Esophagus muscularis mucosa (tissue), 3 donors: Measurements from ENCODE around the gene HS1BP3.

Source experiments
- POLR2A ChIP-seq: fragments of 450-650 bp; IDR thresholded peaks from one replicate; pipeline ENCODE4 v1.6.1; 2017; ENCODE audit warnings: antibody characterized with exemption, moderate library complexity, mild to moderate bottlenecking, low read depth
- TF ChIP-seq, protein P1 (sequence below), 3 experiments: fragments of 200-600 bp in 2 of 3; fragments of 450-650 bp in 1 of 3; sonication (generic) in 2 of 3; IDR thresholded peaks; one replicate each; pipeline ENCODE4 v1.5.1; 2017 to 2019; ENCODE audit warnings: antibody characterized with exemption in 3 of 3, mild to moderate bottlenecking in 2 of 3, moderate library complexity in 1 of 3

DNA sequence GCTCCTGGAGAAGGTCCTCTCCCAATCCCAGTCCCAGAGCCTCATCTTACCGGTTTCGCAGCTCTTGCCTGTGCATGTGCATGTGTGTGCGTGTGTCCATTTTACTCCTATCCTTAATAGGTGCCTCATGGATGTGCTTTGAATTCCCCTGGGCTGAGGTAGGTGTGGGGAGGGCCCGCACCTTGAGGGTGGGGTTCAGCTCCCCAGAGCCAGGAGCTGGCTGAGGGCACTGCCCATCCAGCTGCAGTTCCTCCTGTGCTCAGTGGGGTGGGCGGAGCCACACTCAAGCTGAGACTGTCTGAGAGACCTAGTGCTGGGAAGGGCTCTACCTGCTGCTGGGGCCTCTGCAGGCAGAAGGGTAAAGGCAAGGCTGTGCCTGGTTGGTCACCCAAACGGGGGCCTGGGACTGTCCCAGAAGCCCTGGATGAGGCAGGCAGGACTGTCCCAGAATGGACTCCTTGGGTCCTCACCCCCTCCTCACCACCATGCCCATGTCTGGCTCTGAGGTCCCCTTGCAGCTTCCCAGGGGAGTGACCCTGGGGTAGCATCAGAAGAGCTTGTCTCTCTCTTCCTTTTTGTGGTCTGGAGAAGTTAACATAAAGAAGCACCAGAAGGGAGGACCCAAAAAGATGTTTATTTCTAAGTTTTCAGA, 24.9 kb upstream of the HS1BP3 start:
- TF ChIP-seq, protein P1, sequence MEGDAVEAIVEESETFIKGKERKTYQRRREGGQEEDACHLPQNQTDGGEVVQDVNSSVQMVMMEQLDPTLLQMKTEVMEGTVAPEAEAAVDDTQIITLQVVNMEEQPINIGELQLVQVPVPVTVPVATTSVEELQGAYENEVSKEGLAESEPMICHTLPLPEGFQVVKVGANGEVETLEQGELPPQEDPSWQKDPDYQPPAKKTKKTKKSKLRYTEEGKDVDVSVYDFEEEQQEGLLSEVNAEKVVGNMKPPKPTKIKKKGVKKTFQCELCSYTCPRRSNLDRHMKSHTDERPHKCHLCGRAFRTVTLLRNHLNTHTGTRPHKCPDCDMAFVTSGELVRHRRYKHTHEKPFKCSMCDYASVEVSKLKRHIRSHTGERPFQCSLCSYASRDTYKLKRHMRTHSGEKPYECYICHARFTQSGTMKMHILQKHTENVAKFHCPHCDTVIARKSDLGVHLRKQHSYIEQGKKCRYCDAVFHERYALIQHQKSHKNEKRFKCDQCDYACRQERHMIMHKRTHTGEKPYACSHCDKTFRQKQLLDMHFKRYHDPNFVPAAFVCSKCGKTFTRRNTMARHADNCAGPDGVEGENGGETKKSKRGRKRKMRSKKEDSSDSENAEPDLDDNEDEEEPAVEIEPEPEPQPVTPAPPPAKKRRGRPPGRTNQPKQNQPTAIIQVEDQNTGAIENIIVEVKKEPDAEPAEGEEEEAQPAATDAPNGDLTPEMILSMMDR (IDR thresholded peaks at IDR 0.05) = no peak
- TF ChIP-seq POLR2A = no peak
